Stimulated activated naive B cell treated with anti-CD40 and anti-IgM and Interleukin-4, amounts not matched to agents 10 μg/mL and 1 μg/mL and 100 μg/mL, for 72 hours (primary cell): ENCODE data around the gene IL33.
"Not testable (repeated sequence)": the region's sequence is repeated elsewhere in the genome, so short reads cannot be mapped to it uniquely, and the experiment has no call there.

Source experiments
- ATAC-seq, 2 donors: fragments of 150-1000 bp; cut with Tn5 transposase; replicated peaks; 2 replicates each; pipeline ENCODE4 v1.10.0; 2021; ENCODE audit warnings: moderate library complexity in 1 of 2
- DNase-seq: peaks from one replicate; pipeline ENCODE4 v3.0.0; 2021
- H3K27ac Mint-ChIP-seq: one replicate; pipeline ENCODE4 v1.8.0; 2022; ENCODE audit warnings: mild to moderate bottlenecking, mixed read lengths
- H3K27me3 Mint-ChIP-seq, 2 donors: one replicate each; pipeline ENCODE4 v1.8.0; 2022; ENCODE audit warnings: mixed read lengths in 2 of 2
- H3K36me3 Mint-ChIP-seq, 2 donors: one replicate each; pipeline ENCODE4 v1.8.0; 2022; ENCODE audit warnings: mixed read lengths in 2 of 2, mild to moderate bottlenecking in 1 of 2
- H3K4me1 Mint-ChIP-seq, 2 donors: one replicate each; pipeline ENCODE4 v1.8.0; 2022; ENCODE audit warnings: mixed read lengths in 2 of 2, mild to moderate bottlenecking in 1 of 2
- H3K4me3 Mint-ChIP-seq, 2 donors: one replicate each; pipeline ENCODE4 v1.8.0; 2022; ENCODE audit warnings: mild to moderate bottlenecking in 2 of 2, mixed read lengths in 2 of 2, moderate library complexity in 1 of 2
- H3K9me3 Mint-ChIP-seq, 2 donors: one replicate each; pipeline ENCODE4 v1.8.0; 2022; ENCODE audit warnings: mixed read lengths in 2 of 2, mild to moderate bottlenecking in 1 of 2

IL33 gene

GRCh38 chr9:6215562-6215961, at the start of gene IL33:
Gene IL33, plus strand, starts transcription at chr9:6215807. Its CDS starts 25,888 bp downstream, at chr9:6241695.
- H3K4me3 Mint-ChIP-seq = no peak within 1 kb of the TSS
- H3K27me3 Mint-ChIP-seq = peaks cover 15 to 28% of the 10 kb centered on the region in 2 donors
- no peak for DNase-seq
- no peak for ATAC-seq
- no peak within 1 kb of the TSS for H3K27ac Mint-ChIP-seq
- H3K4me1 Mint-ChIP-seq = no peaks in the 10 kb centered on the region
- H3K9me3 Mint-ChIP-seq = peaks cover 6 to 7% of the 10 kb centered on the region in 2 donors
- no peaks in the 10 kb centered on the region for H3K36me3 Mint-ChIP-seq

- H3K27ac Mint-ChIP-seq = no peak overlapping the region
- H3K4me1 Mint-ChIP-seq = no peaks in the 10 kb centered on the region
- ATAC-seq (no peak), DNase-seq (no peak)
- H3K36me3 Mint-ChIP-seq = no peaks in the 10 kb centered on the region
- no peak overlapping the region for H3K4me3 Mint-ChIP-seq
- H3K9me3 Mint-ChIP-seq = peaks cover 16 to 22% of the 10 kb centered on the region in 2 donors
- H3K27me3 Mint-ChIP-seq = peaks cover 0 to 5% of the 10 kb centered on the region in 2 donors
These were observed 43.9 kb upstream of the IL33 start for GRCh38 chr9:6171667-6172066.

- Mint-ChIP-seq H3K4me1 (no peaks in the 10 kb centered on the region), H3K36me3 (no peaks in the 10 kb centered on the region), H3K27ac (no peak overlapping the region), H3K4me3 (no peak overlapping the region), H3K9me3 (peaks cover 16 to 22% of the 10 kb centered on the region in 2 donors), H3K27me3 (no peaks in the 10 kb centered on the region)
- DNase-seq (no peak), ATAC-seq (no peak)
These were observed 41.7 kb upstream of the IL33 start for GRCh38 chr9:6173914-6174313.

- not testable (repeated sequence) for H3K9me3 Mint-ChIP-seq, DNase-seq, H3K27ac Mint-ChIP-seq, ATAC-seq, H3K36me3 Mint-ChIP-seq, H3K4me1 Mint-ChIP-seq, H3K4me3 Mint-ChIP-seq
- peaks cover 8 to 16% of the 10 kb centered on the region in 2 donors for H3K27me3 Mint-ChIP-seq
These were observed 32.9 kb upstream of the IL33 start for GRCh38 chr9:6182549-6183226.

- H3K27ac Mint-ChIP-seq = no peak overlapping the region
- no peaks in the 10 kb centered on the region for H3K9me3 Mint-ChIP-seq
- ATAC-seq = no peak
- H3K27me3 Mint-ChIP-seq = peaks cover 8 to 16% of the 10 kb centered on the region in 2 donors
- H3K4me1 Mint-ChIP-seq = peaks cover 6 to 7% of the 10 kb centered on the region in 2 donors
- H3K4me3 Mint-ChIP-seq = no peak overlapping the region
- DNase-seq = no peak
- H3K36me3 Mint-ChIP-seq = no peaks in the 10 kb centered on the region
These were observed 32.4 kb upstream of the IL33 start for GRCh38 chr9:6183227-6183551.

GRCh38 chr9:6183627-6184026, 32.0 kb upstream of the IL33 start:
- peaks cover 8 to 16% of the 10 kb centered on the region in 2 donors for H3K27me3 Mint-ChIP-seq
- no peak for DNase-seq
- no peak for ATAC-seq
- H3K4me3 Mint-ChIP-seq = no peak overlapping the region
- H3K36me3 Mint-ChIP-seq = no peaks in the 10 kb centered on the region
- no peak overlapping the region for H3K27ac Mint-ChIP-seq
- peaks cover 6 to 7% of the 10 kb centered on the region in 2 donors for H3K4me1 Mint-ChIP-seq
- H3K9me3 Mint-ChIP-seq = no peaks in the 10 kb centered on the region

GRCh38 chr9:6184749-6185645, 30.6 kb upstream of the IL33 start:
- ATAC-seq (peak; percentile 64 to 87), DNase-seq (no peak)
- no peak overlapping the region for H3K27ac Mint-ChIP-seq
- no peak overlapping the region for H3K4me3 Mint-ChIP-seq
- peaks cover 15 to 16% of the 10 kb centered on the region in 2 donors for H3K27me3 Mint-ChIP-seq
- H3K4me1 Mint-ChIP-seq = peaks cover 6 to 7% of the 10 kb centered on the region in 2 donors
- H3K9me3 Mint-ChIP-seq = no peaks in the 10 kb centered on the region
- H3K36me3 Mint-ChIP-seq = no peaks in the 10 kb centered on the region

GRCh38 chr9:6186691-6187090, 28.9 kb upstream of the IL33 start:
- H3K27ac Mint-ChIP-seq = no peak overlapping the region
- no peak overlapping the region for H3K4me3 Mint-ChIP-seq
- H3K27me3 Mint-ChIP-seq = peaks cover 16 to 19% of the 10 kb centered on the region in 2 donors
- ATAC-seq (no peak), DNase-seq (no peak)
- peaks cover 6 to 7% of the 10 kb centered on the region in 2 donors for H3K4me1 Mint-ChIP-seq
- H3K36me3 Mint-ChIP-seq = no peaks in the 10 kb centered on the region
- no peaks in the 10 kb centered on the region for H3K9me3 Mint-ChIP-seq

GRCh38 chr9:6187272-6187671, 28.3 kb upstream of the IL33 start:
- Mint-ChIP-seq H3K4me1 (peaks cover 6 to 7% of the 10 kb centered on the region in 2 donors), H3K27me3 (peaks cover 21 to 24% of the 10 kb centered on the region in 2 donors), H3K9me3 (no peaks in the 10 kb centered on the region), H3K27ac (no peak overlapping the region), H3K36me3 (no peaks in the 10 kb centered on the region), H3K4me3 (no peak overlapping the region)
- no peak for ATAC-seq
- DNase-seq = no peak

GRCh38 chr9:6188466-6188865, 27.1 kb upstream of the IL33 start:
- ATAC-seq (no peak), DNase-seq (no peak)
- no peak overlapping the region for H3K27ac Mint-ChIP-seq
- H3K4me1 Mint-ChIP-seq = peaks cover 6 to 7% of the 10 kb centered on the region in 2 donors
- H3K27me3 Mint-ChIP-seq = peaks cover 22 to 27% of the 10 kb centered on the region in 2 donors
- no peaks in the 10 kb centered on the region for H3K9me3 Mint-ChIP-seq
- no peaks in the 10 kb centered on the region for H3K36me3 Mint-ChIP-seq
- no peak overlapping the region for H3K4me3 Mint-ChIP-seq

GRCh38 chr9:6188906-6189305, 26.7 kb upstream of the IL33 start:
- no peak overlapping the region for H3K4me3 Mint-ChIP-seq
- H3K9me3 Mint-ChIP-seq = no peaks in the 10 kb centered on the region
- H3K27me3 Mint-ChIP-seq = peaks cover 22 to 30% of the 10 kb centered on the region in 2 donors
- no peak overlapping the region for H3K27ac Mint-ChIP-seq
- peaks cover 6 to 7% of the 10 kb centered on the region in 2 donors for H3K4me1 Mint-ChIP-seq
- ATAC-seq (no peak), DNase-seq (no peak)
- no peaks in the 10 kb centered on the region for H3K36me3 Mint-ChIP-seq

GRCh38 chr9:6194934-6195333, 20.7 kb upstream of the IL33 start:
- Mint-ChIP-seq H3K4me1 (no peaks in the 10 kb centered on the region), H3K27me3 (peaks cover 23 to 28% of the 10 kb centered on the region in 2 donors), H3K36me3 (no peaks in the 10 kb centered on the region), H3K4me3 (no peak overlapping the region), H3K27ac (no peak overlapping the region), H3K9me3 (no peaks in the 10 kb centered on the region)
- no peak for DNase-seq
- no peak for ATAC-seq

- DNase-seq = no peak
- Mint-ChIP-seq H3K4me3 (no peak overlapping the region), H3K36me3 (no peaks in the 10 kb centered on the region), H3K9me3 (no peaks in the 10 kb centered on the region), H3K27me3 (peaks cover 28 to 33% of the 10 kb centered on the region in 2 donors), H3K4me1 (no peaks in the 10 kb centered on the region), H3K27ac (no peak overlapping the region)
- no peak for ATAC-seq
These were observed 19.8 kb upstream of the IL33 start for GRCh38 chr9:6195714-6196360.

- ATAC-seq (no peak), DNase-seq (no peak)
- H3K27ac Mint-ChIP-seq = no peak overlapping the region
- H3K36me3 Mint-ChIP-seq = no peaks in the 10 kb centered on the region
- peaks cover 22 to 24% of the 10 kb centered on the region in 2 donors for H3K27me3 Mint-ChIP-seq
- no peaks in the 10 kb centered on the region for H3K4me1 Mint-ChIP-seq
- H3K9me3 Mint-ChIP-seq = no peaks in the 10 kb centered on the region
- no peak overlapping the region for H3K4me3 Mint-ChIP-seq
These were observed 18.3 kb upstream of the IL33 start for GRCh38 chr9:6197330-6197729.
